T-helper 2 cell treated with Interferon-gamma antibody and Interleukin-4, amounts not matched to agents 5 μg/mL and 100 μg/mL, for 36 hours (primary cell): Measurements from ENCODE around the gene PIK3R3.
A peak's percentile ranks its signal among the peaks of the same experiment; 100 is the strongest.

Source experiments
- DNase-seq: peaks from one replicate; pipeline ENCODE4 v3.0.0; 2021; ENCODE audit warnings: low spot score
- H3K27ac Mint-ChIP-seq: one replicate; pipeline ENCODE4 v1.8.0; 2021; ENCODE audit warnings: mild to moderate bottlenecking, mixed read lengths
- H3K27me3 Mint-ChIP-seq: one replicate; pipeline ENCODE4 v1.8.0; 2021; ENCODE audit warnings: low read depth, mixed read lengths
- H3K36me3 Mint-ChIP-seq: one replicate; pipeline ENCODE4 v1.8.0; 2021; ENCODE audit warnings: low read depth, mixed read lengths
- H3K4me1 Mint-ChIP-seq: one replicate; pipeline ENCODE4 v1.8.0; 2021; ENCODE audit warnings: low read depth, mixed read lengths
- H3K4me3 Mint-ChIP-seq: one replicate; pipeline ENCODE4 v1.8.0; 2022; ENCODE audit warnings: mild to moderate bottlenecking, moderate library complexity, mixed read lengths
- H3K9me3 Mint-ChIP-seq: one replicate; pipeline ENCODE4 v1.8.0; 2021; ENCODE audit warnings: mixed read lengths

The PIK3R3 gene

DNA sequence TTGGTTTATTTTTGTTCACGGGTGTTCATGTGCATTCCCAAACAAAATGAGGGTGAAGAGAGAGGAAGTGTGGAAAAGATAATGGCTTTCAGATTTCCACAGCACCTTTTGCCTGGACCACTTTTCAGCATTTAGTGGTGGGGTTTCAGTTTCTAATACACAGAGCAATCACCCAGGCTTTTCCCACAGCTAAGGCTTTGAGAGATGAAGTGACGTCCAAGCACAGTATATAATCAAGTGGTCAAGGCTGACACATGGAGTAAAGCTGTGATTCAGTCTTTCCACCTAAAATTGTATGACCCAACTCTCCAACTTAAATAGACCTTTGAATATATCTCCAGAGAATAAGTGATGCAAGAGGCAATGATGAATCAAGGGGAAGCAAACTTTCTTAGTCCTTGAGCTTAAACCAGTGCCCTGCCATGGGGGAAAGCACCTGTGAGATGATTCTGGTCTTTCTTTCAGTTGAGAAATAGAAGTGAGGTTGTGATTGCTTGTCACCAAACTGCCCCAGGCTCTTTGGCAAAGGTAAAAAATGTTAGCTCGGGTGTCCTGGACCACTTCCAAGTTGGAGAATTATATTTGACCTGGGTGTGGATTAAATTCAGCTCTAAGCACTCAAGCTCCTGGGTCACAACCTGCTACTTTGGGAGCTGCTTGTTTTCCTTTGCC, 2.4 kb upstream of the PIK3R3 start:
- Mint-ChIP-seq H3K27ac (no peak overlapping the region), H3K4me3 (no peak overlapping the region), H3K36me3 (peaks cover 2% of the 10 kb centered on the region), H3K4me1 (peaks cover 30% of the 10 kb centered on the region), H3K27me3 (peaks cover 51% of the 10 kb centered on the region), H3K9me3 (no peaks in the 10 kb centered on the region)
- no peak for DNase-seq

GRCh38 chr1:46133781-46134350, 1.4 kb upstream of the PIK3R3 start:
- Mint-ChIP-seq H3K27me3 (peaks cover 56% of the 10 kb centered on the region), H3K27ac (no peak overlapping the region), H3K4me3 (peak overlapping the region; percentile 95)

GRCh38 chr1:46133181-46133658, 791 bp upstream of the PIK3R3 start:
- Mint-ChIP-seq H3K4me1 (peaks cover 30% of the 10 kb centered on the region), H3K36me3 (peaks cover 2% of the 10 kb centered on the region), H3K27ac (peak overlapping the region; percentile 98), H3K4me3 (peak overlapping the region; percentile 95), H3K9me3 (no peaks in the 10 kb centered on the region), H3K27me3 (peaks cover 54% of the 10 kb centered on the region)
- DNase-seq = no peak

More at GRCh38 chr1:46133781-46134350, 1.4 kb upstream of the PIK3R3 start:
- Mint-ChIP-seq H3K36me3 (peaks cover 2% of the 10 kb centered on the region), H3K9me3 (no peaks in the 10 kb centered on the region), H3K4me1 (peaks cover 30% of the 10 kb centered on the region)
- no peak for DNase-seq

- H3K27me3 Mint-ChIP-seq = peaks cover 59% of the 10 kb centered on the region
- peak overlapping the region; percentile 95 for H3K4me3 Mint-ChIP-seq
- peak; percentile 15 for DNase-seq
- peaks cover 2% of the 10 kb centered on the region for H3K36me3 Mint-ChIP-seq
- H3K27ac Mint-ChIP-seq = peak overlapping the region; percentile 98
- no peaks in the 10 kb centered on the region for H3K9me3 Mint-ChIP-seq
- peaks cover 30% of the 10 kb centered on the region for H3K4me1 Mint-ChIP-seq
Observed at GRCh38 chr1:46131712-46132528, 509 bp downstream of the PIK3R3 start.

GRCh38 chr1:46131093-46131492, 1.3 kb downstream of the PIK3R3 start:
- Mint-ChIP-seq H3K9me3 (no peaks in the 10 kb centered on the region), H3K4me1 (peaks cover 30% of the 10 kb centered on the region), H3K4me3 (peak overlapping the region; percentile 95), H3K27me3 (peaks cover 57% of the 10 kb centered on the region), H3K27ac (no peak overlapping the region), H3K36me3 (peaks cover 2% of the 10 kb centered on the region)
- no peak for DNase-seq

- Mint-ChIP-seq H3K36me3 (peaks cover 2% of the 10 kb centered on the region), H3K4me1 (peaks cover 30% of the 10 kb centered on the region), H3K27me3 (peaks cover 59% of the 10 kb centered on the region), H3K4me3 (peak overlapping the region; percentile 6), H3K27ac (no peak overlapping the region), H3K9me3 (no peaks in the 10 kb centered on the region)
- DNase-seq = no peak
Observed at GRCh38 chr1:46130606-46131005, 1.8 kb downstream of the PIK3R3 start.

GRCh38 chr1:46130121-46130520, 2.3 kb downstream of the PIK3R3 start:
- H3K4me3 Mint-ChIP-seq = no peak overlapping the region
- no peak overlapping the region for H3K27ac Mint-ChIP-seq
- DNase-seq = no peak
- H3K27me3 Mint-ChIP-seq = peaks cover 58% of the 10 kb centered on the region
- H3K4me1 Mint-ChIP-seq = peaks cover 30% of the 10 kb centered on the region
- H3K9me3 Mint-ChIP-seq = no peaks in the 10 kb centered on the region
- peaks cover 2% of the 10 kb centered on the region for H3K36me3 Mint-ChIP-seq

GRCh38 chr1:46128344-46128743, 4.1 kb downstream of the PIK3R3 start:
- no peak overlapping the region for H3K4me3 Mint-ChIP-seq
- no peak overlapping the region for H3K27ac Mint-ChIP-seq
- H3K4me1 Mint-ChIP-seq = peaks cover 21% of the 10 kb centered on the region
- H3K36me3 Mint-ChIP-seq = peaks cover 2% of the 10 kb centered on the region
- peaks cover 54% of the 10 kb centered on the region for H3K27me3 Mint-ChIP-seq
- no peak for DNase-seq
- H3K9me3 Mint-ChIP-seq = no peaks in the 10 kb centered on the region

DNA sequence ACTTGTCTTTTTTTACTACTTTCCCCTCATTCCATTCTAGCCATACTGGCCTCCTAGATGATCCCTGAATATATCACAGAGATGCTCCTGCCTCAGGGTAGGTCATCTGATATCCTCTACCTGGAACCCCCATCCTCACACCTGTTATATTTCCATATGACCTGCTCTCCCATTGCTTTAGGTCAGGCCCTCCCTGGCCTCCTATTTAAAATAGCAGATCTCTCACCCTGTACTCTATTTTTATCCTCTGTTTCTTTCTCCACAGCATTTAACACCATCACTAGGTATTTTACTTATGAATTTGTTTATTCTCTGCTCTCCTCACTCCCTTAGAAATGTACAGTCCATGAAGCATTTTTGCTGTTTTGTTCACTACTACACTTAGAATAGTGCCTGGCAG, 13.6 kb downstream of the PIK3R3 start:
- Mint-ChIP-seq H3K4me1 (peaks cover 2% of the 10 kb centered on the region), H3K4me3 (no peak overlapping the region), H3K36me3 (no peaks in the 10 kb centered on the region), H3K9me3 (no peaks in the 10 kb centered on the region), H3K27ac (no peak overlapping the region), H3K27me3 (peaks cover 2% of the 10 kb centered on the region)
- DNase-seq = no peak

DNA sequence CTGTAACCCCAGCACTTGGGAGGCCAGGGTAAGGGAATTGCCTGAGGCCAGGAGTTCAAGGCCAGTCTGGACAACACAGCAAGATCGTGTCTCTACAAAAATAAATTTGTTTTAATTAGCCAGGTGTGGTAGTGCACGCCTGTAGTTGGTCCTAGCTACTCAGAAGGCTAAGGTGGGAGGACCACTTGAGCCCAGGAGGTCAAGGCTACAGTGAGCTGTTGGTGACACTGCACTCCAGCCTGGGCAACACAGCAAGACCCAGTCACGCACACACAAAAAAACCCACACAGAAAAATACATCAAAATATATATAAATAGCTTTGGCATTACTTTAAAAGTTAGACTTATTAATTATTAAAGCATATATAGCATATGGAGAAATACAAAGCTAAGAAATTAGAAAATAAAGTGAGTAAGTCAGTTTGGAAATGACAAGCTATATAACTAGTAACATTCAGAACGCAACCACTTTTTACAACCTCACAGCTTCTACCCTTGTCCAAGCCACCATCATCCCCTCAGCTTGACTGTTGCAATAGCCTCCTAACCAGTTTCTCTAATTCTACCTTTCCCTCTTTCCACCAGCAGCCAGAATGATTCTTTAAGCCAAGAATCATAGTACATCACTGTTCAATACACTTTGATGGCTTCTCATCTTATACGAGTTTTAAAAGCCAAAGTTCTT, 14.5 kb downstream of the PIK3R3 start:
- H3K4me3 Mint-ChIP-seq = no peak overlapping the region
- no peaks in the 10 kb centered on the region for H3K36me3 Mint-ChIP-seq
- DNase-seq = no peak
- no peak overlapping the region for H3K27ac Mint-ChIP-seq
- H3K27me3 Mint-ChIP-seq = peaks cover 2% of the 10 kb centered on the region
- peaks cover 2% of the 10 kb centered on the region for H3K4me1 Mint-ChIP-seq
- H3K9me3 Mint-ChIP-seq = no peaks in the 10 kb centered on the region

DNA sequence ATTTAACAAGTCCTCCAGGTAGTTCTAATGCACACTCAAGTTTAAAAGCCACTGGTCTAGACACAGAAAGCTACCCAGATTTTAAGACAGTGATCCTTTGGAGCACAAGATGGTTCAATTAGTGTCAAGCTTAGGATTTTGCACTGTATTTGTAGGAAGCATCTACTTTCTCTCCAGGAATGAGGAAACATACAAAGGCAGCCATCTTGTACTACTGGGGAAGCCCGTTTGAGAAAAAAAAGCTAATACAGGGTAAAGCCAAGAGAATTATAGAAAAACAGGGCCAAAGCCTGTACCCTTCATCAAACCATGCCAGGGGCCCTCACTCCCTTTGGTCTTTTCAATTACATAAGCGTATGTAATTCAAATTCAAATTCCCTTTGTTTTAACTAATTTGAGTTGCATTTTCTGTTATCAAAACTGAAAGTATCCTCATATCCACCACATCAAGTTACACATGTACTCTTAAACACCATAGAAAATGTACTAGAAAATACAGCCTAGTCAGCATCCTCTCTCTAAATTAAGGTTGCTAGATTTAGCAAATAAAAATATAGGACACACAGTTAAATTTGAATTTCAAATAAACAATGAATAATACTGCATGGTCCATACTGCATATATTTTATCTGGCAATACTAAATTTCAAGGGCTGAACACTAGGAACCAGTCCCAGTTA, 17.4 kb downstream of the PIK3R3 start:
- Mint-ChIP-seq H3K4me3 (no peak overlapping the region), H3K27ac (no peak overlapping the region), H3K36me3 (no peaks in the 10 kb centered on the region), H3K4me1 (peaks cover 2% of the 10 kb centered on the region), H3K27me3 (no peaks in the 10 kb centered on the region), H3K9me3 (no peaks in the 10 kb centered on the region)
- DNase-seq = no peak

DNA sequence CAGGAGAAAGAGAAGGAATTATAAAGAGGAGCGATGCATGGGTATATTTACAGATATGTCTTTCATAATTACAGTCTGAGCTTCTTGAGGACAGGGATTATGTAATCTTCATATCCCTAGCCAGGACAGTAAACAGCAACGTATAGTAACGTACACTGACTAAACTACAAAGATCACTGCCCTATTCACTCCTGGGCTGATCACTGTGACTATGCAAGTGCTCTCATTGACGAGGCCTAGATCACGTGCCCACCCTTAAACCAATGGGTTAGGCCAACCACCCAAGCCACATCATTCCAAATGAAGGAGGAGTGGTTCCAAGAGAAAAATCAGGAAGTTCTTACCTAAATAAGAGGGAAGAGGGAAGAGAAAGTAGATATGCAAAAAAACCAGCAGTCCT, 18.5 kb downstream of the PIK3R3 start:
- no peaks in the 10 kb centered on the region for H3K36me3 Mint-ChIP-seq
- no peak for DNase-seq
- no peaks in the 10 kb centered on the region for H3K27me3 Mint-ChIP-seq
- no peaks in the 10 kb centered on the region for H3K9me3 Mint-ChIP-seq
- no peak overlapping the region for H3K27ac Mint-ChIP-seq
- peaks cover 2% of the 10 kb centered on the region for H3K4me1 Mint-ChIP-seq
- no peak overlapping the region for H3K4me3 Mint-ChIP-seq

GRCh38 chr1:46112108-46112507, 20.3 kb downstream of the PIK3R3 start:
- no peak overlapping the region for H3K27ac Mint-ChIP-seq
- no peak for DNase-seq
- no peaks in the 10 kb centered on the region for H3K9me3 Mint-ChIP-seq
- no peak overlapping the region for H3K4me3 Mint-ChIP-seq
- H3K36me3 Mint-ChIP-seq = no peaks in the 10 kb centered on the region
- no peaks in the 10 kb centered on the region for H3K27me3 Mint-ChIP-seq
- peaks cover 2% of the 10 kb centered on the region for H3K4me1 Mint-ChIP-seq
